SK-N-SH treated with all-trans-retinoic acid at 6 μM for 48 hours (cell line): ENCODE results near the gene FTO.

Experiments
- TOX ChIP-seq: fragments of 250-450 bp; sonication (Bioruptor Pico); IDR thresholded peaks from 2 replicates; pipeline ENCODE4 v1.8.0; 2021; ENCODE audit warnings: mild to moderate bottlenecking, moderate library complexity, borderline replicate concordance
- ZFP3 ChIP-seq: fragments of 250-450 bp; sonication (Bioruptor Pico); IDR thresholded peaks from 2 replicates; pipeline ENCODE4 v1.5.0; 2020; ENCODE audit warnings: mild to moderate bottlenecking, moderate library complexity
- ZNF8 ChIP-seq: fragments of 450-650 bp; formaldehyde crosslinking; IDR thresholded peaks from 2 replicates; pipeline ENCODE4 v1.5.0; 2020; ENCODE audit warnings: mild to moderate bottlenecking, moderate library complexity
- TF ChIP-seq, protein P1 (sequence below): fragments of 250-450 bp; sonication (Bioruptor Pico); IDR thresholded peaks from 2 replicates; pipeline ENCODE4 v1.5.1; 2020; ENCODE audit warnings: low read depth, mild to moderate bottlenecking, moderate library complexity
- TF ChIP-seq, protein P2 (sequence below): fragments of 250-450 bp; sonication (Bioruptor Pico); IDR thresholded peaks from 2 replicates; pipeline ENCODE4 v1.8.0; 2021; ENCODE audit warnings: low read depth, mild to moderate bottlenecking, moderate library complexity, borderline replicate concordance

DNA sequence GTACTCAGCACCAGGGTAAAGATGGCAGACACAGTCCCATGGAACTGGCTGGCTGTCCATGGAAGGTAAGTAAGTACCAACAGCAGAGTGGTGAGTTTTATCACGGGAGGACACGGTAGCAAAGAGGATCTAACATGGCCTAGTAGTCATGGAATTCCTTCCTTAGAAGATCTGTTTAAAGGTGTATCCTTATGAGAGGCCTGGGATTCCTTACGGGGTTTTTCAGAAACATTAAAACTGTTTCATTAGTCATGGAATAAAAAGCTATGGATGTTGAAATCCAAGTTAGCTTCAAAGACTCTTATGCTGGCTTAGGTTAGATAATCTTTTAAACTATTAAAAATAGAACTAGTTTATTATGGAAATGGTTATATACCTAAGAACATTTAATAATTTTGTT is 7.4 kb downstream of the FTO start:
- TF ChIP-seq ZFP3 (no peak), ZNF8 (CRISPR knock-in tag) (no peak), TOX (no peak)
- TF ChIP-seq, protein P1, sequence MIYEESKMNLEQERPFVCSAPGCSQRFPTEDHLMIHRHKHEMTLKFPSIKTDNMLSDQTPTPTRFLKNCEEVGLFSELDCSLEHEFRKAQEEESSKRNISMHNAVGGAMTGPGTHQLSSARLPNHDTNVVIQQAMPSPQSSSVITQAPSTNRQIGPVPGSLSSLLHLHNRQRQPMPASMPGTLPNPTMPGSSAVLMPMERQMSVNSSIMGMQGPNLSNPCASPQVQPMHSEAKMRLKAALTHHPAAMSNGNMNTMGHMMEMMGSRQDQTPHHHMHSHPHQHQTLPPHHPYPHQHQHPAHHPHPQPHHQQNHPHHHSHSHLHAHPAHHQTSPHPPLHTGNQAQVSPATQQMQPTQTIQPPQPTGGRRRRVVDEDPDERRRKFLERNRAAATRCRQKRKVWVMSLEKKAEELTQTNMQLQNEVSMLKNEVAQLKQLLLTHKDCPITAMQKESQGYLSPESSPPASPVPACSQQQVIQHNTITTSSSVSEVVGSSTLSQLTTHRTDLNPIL (CRISPR knock-in tag), result no peak
- TF ChIP-seq, protein P2, sequence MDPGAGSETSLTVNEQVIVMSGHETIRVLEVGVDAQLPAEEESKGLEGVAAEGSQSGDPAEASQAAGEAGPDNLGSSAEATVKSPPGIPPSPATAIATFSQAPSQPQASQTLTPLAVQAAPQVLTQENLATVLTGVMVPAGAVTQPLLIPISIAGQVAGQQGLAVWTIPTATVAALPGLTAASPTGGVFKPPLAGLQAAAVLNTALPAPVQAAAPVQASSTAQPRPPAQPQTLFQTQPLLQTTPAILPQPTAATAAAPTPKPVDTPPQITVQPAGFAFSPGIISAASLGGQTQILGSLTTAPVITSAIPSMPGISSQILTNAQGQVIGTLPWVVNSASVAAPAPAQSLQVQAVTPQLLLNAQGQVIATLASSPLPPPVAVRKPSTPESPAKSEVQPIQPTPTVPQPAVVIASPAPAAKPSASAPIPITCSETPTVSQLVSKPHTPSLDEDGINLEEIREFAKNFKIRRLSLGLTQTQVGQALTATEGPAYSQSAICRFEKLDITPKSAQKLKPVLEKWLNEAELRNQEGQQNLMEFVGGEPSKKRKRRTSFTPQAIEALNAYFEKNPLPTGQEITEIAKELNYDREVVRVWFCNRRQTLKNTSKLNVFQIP (CRISPR knock-in tag), result no peak
